ENCODE results near the gene CCL21. TPM values are rescaled to one million over a fixed set of nuclear protein-coding genes. Genes with fewer than 3 reads are reported as not detected.

The CCL21 gene
- total and polyA plus RNA-seq, 2 of the 13 experiments (the other 11 are each of a cell fraction or from before 2014, with no cell fraction given), result not detected

DNA sequence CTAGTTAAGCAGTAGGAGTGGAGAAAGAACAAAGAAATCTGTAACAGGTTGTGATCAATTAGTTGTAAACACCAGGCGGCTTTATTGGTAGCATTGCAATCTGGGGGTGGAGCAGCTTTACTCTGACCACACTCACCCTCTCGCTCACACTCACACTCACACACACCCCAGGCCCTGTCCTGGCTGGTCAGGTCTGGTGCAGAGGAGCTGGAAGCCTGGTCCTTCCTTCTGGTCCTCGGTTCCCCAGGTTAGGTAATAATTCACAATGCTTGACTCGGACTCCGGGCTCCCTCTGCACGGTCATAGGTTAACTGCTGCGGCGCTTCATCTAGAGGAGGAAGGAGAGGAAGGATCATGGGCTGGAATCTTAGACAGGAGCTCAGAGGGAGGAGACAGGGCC is 20.4 kb downstream of the CCL21 start (continued):
- TF ChIP-seq, protein P1, sequence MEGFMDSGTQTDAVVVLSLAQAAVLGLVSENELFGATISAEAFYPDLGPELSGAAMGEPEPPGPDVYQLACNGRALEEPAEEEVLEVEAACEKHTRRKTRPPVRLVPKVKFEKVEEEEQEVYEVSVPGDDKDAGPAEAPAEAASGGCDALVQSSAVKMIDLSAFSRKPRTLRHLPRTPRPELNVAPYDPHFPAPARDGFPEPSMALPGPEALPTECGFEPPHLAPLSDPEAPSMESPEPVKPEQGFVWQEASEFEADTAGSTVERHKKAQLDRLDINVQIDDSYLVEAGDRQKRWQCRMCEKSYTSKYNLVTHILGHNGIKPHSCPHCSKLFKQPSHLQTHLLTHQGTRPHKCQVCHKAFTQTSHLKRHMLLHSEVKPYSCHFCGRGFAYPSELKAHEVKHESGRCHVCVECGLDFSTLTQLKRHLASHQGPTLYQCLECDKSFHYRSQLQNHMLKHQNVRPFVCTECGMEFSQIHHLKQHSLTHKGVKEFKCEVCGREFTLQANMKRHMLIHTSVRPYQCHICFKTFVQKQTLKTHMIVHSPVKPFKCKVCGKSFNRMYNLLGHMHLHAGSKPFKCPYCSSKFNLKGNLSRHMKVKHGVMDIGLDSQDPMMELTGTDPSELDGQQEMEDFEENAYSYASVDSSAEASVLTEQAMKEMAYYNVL (CRISPR knock-in tag; IDR thresholded peaks at IDR 0.05; ENCODE audit: borderline replicate concordance), result no peak

DNA sequence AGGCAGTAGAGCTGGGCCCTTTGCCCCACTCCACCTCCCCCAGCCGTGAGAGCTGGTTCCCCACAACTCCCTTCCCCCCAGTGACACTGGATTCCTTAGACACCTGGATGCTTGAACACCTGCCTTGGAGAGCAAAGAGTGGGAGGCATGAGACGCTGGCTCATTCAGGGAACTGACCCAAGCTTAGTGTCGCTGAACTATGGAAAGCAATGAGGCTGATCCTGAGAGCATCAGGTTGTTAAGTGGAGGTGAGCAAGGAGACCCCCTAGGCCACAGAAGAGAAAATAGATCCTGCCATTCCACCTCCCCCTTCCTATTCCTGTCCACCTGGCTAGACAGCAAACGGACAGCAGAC is 20.8 kb downstream of the CCL21 start:
- ChIA-PET POLR2A (interaction anchor here (1.1 kb wide), 1 partner anchor 51 kb away, joined by 3 read pairs; the partner anchor contains the start of gene SIGMAR1), CTCF (ENCODE audit: low intra/inter-chr PET ratio, low total read pairs) (no interaction called here)
- H3K4me1 ChIP-seq (ENCODE audit: insufficient read depth, low read length), result peaks cover 56% of the 10 kb centered on the region
- H3K9me3 ChIP-seq (ENCODE audit: low read length), result no peaks in the 10 kb centered on the region
- H3K36me3 ChIP-seq (replicated peaks in 1 of 2; ENCODE audit: control insufficient read depth in 1 of 2, insufficient read depth in 2 of 2, low read length in 2 of 2), result no peaks in the 10 kb centered on the region
- ATAC-seq (no peak; the same call in 1 of the 3 replicates), FAIRE-seq (no peak), DNase-seq (ENCODE audit: low spot score) (no peak)
- peak overlapping the region; percentile 68 for H3K4me2 ChIP-seq (ENCODE audit: low read depth, low read length)
- 0% methylated on average over 4 of the region's 4 CpGs for WGBS (ENCODE audit: low lambda C conversion rate)
- no peak overlapping the region for H2AFZ ChIP-seq (ENCODE audit: low read length)
- no peak for TF ChIP-seq ZNF788 (CRISPR knock-in tag; IDR thresholded peaks at IDR 0.05; ENCODE audit: borderline replicate concordance)
- no peak for TF ChIP-seq MYPOP (CRISPR knock-in tag; IDR thresholded peaks at IDR 0.05)
- TF ChIP-seq STAG1 (CRISPR knock-in tag; IDR thresholded peaks at IDR 0.05), result no peak
- 0 out of 2 replicates have a peak, but pooled peaks have one; percentile 18 for TF ChIP-seq ZNF343 (CRISPR knock-in tag; IDR thresholded peaks at IDR 0.05)
- TF ChIP-seq ZNF691 (CRISPR knock-in tag; IDR thresholded peaks at IDR 0.05; ENCODE audit: borderline replicate concordance, low read depth), result no peak
- TF ChIP-seq, protein P2, sequence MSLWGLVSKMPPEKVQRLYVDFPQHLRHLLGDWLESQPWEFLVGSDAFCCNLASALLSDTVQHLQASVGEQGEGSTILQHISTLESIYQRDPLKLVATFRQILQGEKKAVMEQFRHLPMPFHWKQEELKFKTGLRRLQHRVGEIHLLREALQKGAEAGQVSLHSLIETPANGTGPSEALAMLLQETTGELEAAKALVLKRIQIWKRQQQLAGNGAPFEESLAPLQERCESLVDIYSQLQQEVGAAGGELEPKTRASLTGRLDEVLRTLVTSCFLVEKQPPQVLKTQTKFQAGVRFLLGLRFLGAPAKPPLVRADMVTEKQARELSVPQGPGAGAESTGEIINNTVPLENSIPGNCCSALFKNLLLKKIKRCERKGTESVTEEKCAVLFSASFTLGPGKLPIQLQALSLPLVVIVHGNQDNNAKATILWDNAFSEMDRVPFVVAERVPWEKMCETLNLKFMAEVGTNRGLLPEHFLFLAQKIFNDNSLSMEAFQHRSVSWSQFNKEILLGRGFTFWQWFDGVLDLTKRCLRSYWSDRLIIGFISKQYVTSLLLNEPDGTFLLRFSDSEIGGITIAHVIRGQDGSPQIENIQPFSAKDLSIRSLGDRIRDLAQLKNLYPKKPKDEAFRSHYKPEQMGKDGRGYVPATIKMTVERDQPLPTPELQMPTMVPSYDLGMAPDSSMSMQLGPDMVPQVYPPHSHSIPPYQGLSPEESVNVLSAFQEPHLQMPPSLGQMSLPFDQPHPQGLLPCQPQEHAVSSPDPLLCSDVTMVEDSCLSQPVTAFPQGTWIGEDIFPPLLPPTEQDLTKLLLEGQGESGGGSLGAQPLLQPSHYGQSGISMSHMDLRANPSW (CRISPR knock-in tag; IDR thresholded peaks at IDR 0.05; ENCODE audit: borderline replicate concordance), result no peak
- TF ChIP-seq, protein P3, sequence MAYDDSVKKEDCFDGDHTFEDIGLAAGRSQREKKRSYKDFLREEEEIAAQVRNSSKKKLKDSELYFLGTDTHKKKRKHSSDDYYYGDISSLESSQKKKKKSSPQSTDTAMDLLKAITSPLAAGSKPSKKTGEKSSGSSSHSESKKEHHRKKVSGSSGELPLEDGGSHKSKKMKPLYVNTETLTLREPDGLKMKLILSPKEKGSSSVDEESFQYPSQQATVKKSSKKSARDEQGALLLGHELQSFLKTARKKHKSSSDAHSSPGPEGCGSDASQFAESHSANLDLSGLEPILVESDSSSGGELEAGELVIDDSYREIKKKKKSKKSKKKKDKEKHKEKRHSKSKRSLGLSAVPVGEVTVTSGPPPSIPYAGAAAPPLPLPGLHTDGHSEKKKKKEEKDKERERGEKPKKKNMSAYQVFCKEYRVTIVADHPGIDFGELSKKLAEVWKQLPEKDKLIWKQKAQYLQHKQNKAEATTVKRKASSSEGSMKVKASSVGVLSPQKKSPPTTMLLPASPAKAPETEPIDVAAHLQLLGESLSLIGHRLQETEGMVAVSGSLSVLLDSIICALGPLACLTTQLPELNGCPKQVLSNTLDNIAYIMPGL (CRISPR knock-in tag; IDR thresholded peaks at IDR 0.05; ENCODE audit: borderline replicate concordance in 1 of 2, low read depth in 1 of 2), result 0 out of 4 replicates have a peak, but pooled peaks of 1 of the 2 experiments have one; percentile 7
- H3K79me2 ChIP-seq (ENCODE audit: insufficient read depth, low read length), result no peaks in the 10 kb centered on the region
- BruUV-seq (replicated peaks), result no TSS peak
- peak overlapping the region in 1 of 3 experiments; percentile 36; a peak in 1 of 6 replicates for H3K4me3 ChIP-seq (replicated peaks in 1 of 3; ENCODE audit: insufficient read depth in 1 of 3, low read depth in 2 of 3, low read length in 3 of 3)
- H3K27ac ChIP-seq (ENCODE audit: extremely low read length, insufficient read depth, low read length), result peak overlapping the region; percentile 16
- H4K20me1 ChIP-seq (ENCODE audit: insufficient read depth, low read length), result no peaks in the 10 kb centered on the region
- H3K27me3 ChIP-seq (ENCODE audit: control insufficient read depth in 1 of 2, insufficient read depth in 2 of 2, low read length in 2 of 2), result no peaks in the 10 kb centered on the region
- in situ Hi-C loops (cut with HindIII; ENCODE audit: extremely low pct_ligation_motif_present, low pct_unique_long_range_greater_than_20kb) (no loop called here), intact Hi-C loops (cut with micrococcal nuclease; ENCODE audit: unreplicated experiment) (no loop called here)
- no peak overlapping the region for H3K9ac ChIP-seq (ENCODE audit: insufficient read depth, low read depth, low read length)
